HG03108 (cell line): ENCODE results near the gene C14orf180.

ENCODE experiments used
- ATAC-seq: cut with Tn5 transposase; IDR thresholded peaks from one replicate; pipeline ENCODE4 v1.9.1; 2021; ENCODE audit warnings: moderate library complexity; ENCODE audit not compliant: unreplicated experiment

The C14orf180 gene

GRCh38 chr14:104560586-104560945 lies 19.0 kb upstream of the C14orf180 start:
- no peak for ATAC-seq

- no peak for ATAC-seq
These were observed 18.4 kb upstream of the C14orf180 start for GRCh38 chr14:104561124-104561557.

- ATAC-seq: no peak
These were observed 17.7 kb upstream of the C14orf180 start for GRCh38 chr14:104561632-104562495.

GRCh38 chr14:104562606-104563005 lies 17.0 kb upstream of the C14orf180 start:
- no peak for ATAC-seq

GRCh38 chr14:104563191-104563741 lies 16.3 kb upstream of the C14orf180 start:
- no peak for ATAC-seq

- ATAC-seq: no peak
These were observed 15.6 kb upstream of the C14orf180 start for GRCh38 chr14:104563742-104564615.

GRCh38 chr14:104564744-104565679 lies 14.6 kb upstream of the C14orf180 start:
- no peak for ATAC-seq

GRCh38 chr14:104567141-104567956 lies 12.2 kb upstream of the C14orf180 start:
- no peak for ATAC-seq

GRCh38 chr14:104567957-104568225 lies 11.7 kb upstream of the C14orf180 start:
- ATAC-seq: no peak

- ATAC-seq: no peak
These were observed 10.9 kb upstream of the C14orf180 start for GRCh38 chr14:104568620-104569019.

GRCh38 chr14:104569435-104569834 lies 10.1 kb upstream of the C14orf180 start:
- no peak for ATAC-seq

- no peak for ATAC-seq
These were observed 8.3 kb upstream of the C14orf180 start for GRCh38 chr14:104571246-104571645.

- ATAC-seq: no peak
These were observed 7.4 kb upstream of the C14orf180 start for GRCh38 chr14:104572024-104572626.

GRCh38 chr14:104572668-104573067 lies 6.9 kb upstream of the C14orf180 start:
- ATAC-seq: no peak

- no peak for ATAC-seq
These were observed 5.6 kb upstream of the C14orf180 start for GRCh38 chr14:104573930-104574329.

GRCh38 chr14:104574536-104574935 lies 5.0 kb upstream of the C14orf180 start:
- no peak for ATAC-seq

GRCh38 chr14:104574978-104575583 lies 4.5 kb upstream of the C14orf180 start:
- ATAC-seq: no peak

- ATAC-seq: no peak
These were observed 3.2 kb upstream of the C14orf180 start for GRCh38 chr14:104576232-104576969.
